MM.1S (cell line): ENCODE results near the gene SYNE2.

Source experiments
- DNase-seq: peaks from one replicate; pipeline ENCODE4 v3.0.0-alpha.2; 2015
- H2AFZ ChIP-seq: fragments of 300-600 bp; sonication (generic); 2 replicates; pipeline ENCODE4 v1.6.0; 2016; ENCODE audit warnings: antibody characterized with exemption, low read length
- H3F3A ChIP-seq: fragments of 300-600 bp; sonication (generic); 2 replicates; pipeline ENCODE4 v1.6.1; 2016; ENCODE audit warnings: mild to moderate bottlenecking, antibody characterized with exemption, low read length, moderate library complexity, mixed read lengths; ENCODE audit not compliant: insufficient read depth
- H3K27ac ChIP-seq: fragments of 300-600 bp; sonication (generic); 2 replicates; pipeline ENCODE4 v1.5.1; 2016; ENCODE audit warnings: mild to moderate bottlenecking, low read length
- H3K27me3 ChIP-seq: fragments of 300-600 bp; sonication (generic); replicated peaks from 2 replicates; pipeline ENCODE4 v1.6.0; 2016; ENCODE audit warnings: low read length; ENCODE audit not compliant: insufficient read depth
- H3K36me3 ChIP-seq: fragments of 300-600 bp; sonication (generic); replicated peaks from 2 replicates; pipeline ENCODE4 v1.6.1; 2016; ENCODE audit warnings: mild to moderate bottlenecking, low read length, mixed read lengths; ENCODE audit not compliant: insufficient read depth
- H3K4me1 ChIP-seq: fragments of 300-600 bp; sonication (generic); 2 replicates; pipeline ENCODE4 v1.6.1; 2016; ENCODE audit warnings: low read length, mixed read lengths
- H3K4me2 ChIP-seq: fragments of 300-600 bp; sonication (generic); 2 replicates; pipeline ENCODE4 v1.6.0; 2016; ENCODE audit warnings: low read depth, low read length
- H3K4me3 ChIP-seq: fragments of 300-600 bp; sonication (generic); 2 replicates; pipeline ENCODE4 v1.5.1; 2016; ENCODE audit warnings: low read length, mixed read lengths
- H3K79me2 ChIP-seq: fragments of 300-600 bp; sonication (generic); 2 replicates; pipeline ENCODE4 v1.6.1; 2016; ENCODE audit warnings: mixed run types, low read length, mixed read lengths
- H3K9ac ChIP-seq: fragments of 300-600 bp; sonication (generic); 2 replicates; pipeline ENCODE4 v1.6.1; 2016; ENCODE audit warnings: low read length, mixed read lengths
- H3K9me2 ChIP-seq: fragments of 300-600 bp; sonication (generic); replicated peaks from 2 replicates; pipeline ENCODE4 v1.6.1; 2016; ENCODE audit warnings: mild to moderate bottlenecking, low read length, mixed read lengths; ENCODE audit not compliant: insufficient read depth
- H3K9me3 ChIP-seq: fragments of 300-600 bp; sonication (generic); replicated peaks from 2 replicates; pipeline ENCODE4 v1.6.1; 2016; ENCODE audit warnings: mild to moderate bottlenecking, low read length, mixed read lengths; ENCODE audit not compliant: insufficient read depth
- H4K20me1 ChIP-seq: fragments of 300-600 bp; sonication (generic); 2 replicates; pipeline ENCODE4 v1.6.1; 2016; ENCODE audit warnings: mild to moderate bottlenecking, low read length, moderate library complexity, mixed read lengths; ENCODE audit not compliant: insufficient read depth
- EZH2 ChIP-seq: fragments of 300-600 bp; sonication (generic); optimal IDR thresholded peaks from 2 replicates; pipeline ENCODE3; 2017; ENCODE audit warnings: low read depth, mild to moderate bottlenecking, antibody characterized with exemption, low read length, mixed read lengths
- EZH2phosphoT487 ChIP-seq: fragments of 300-600 bp; sonication (generic); IDR thresholded peaks from 2 replicates; pipeline ENCODE4 v1.6.1; 2018; ENCODE audit warnings: antibody characterized with exemption, low read length
- TF ChIP-seq, protein P1 (sequence below): fragments of 300-600 bp; sonication (generic); IDR thresholded peaks from 2 replicates; pipeline ENCODE4 v1.5.1; 2016; ENCODE audit warnings: antibody characterized with exemption, low read length, mixed read lengths

The SYNE2 gene

DNA sequence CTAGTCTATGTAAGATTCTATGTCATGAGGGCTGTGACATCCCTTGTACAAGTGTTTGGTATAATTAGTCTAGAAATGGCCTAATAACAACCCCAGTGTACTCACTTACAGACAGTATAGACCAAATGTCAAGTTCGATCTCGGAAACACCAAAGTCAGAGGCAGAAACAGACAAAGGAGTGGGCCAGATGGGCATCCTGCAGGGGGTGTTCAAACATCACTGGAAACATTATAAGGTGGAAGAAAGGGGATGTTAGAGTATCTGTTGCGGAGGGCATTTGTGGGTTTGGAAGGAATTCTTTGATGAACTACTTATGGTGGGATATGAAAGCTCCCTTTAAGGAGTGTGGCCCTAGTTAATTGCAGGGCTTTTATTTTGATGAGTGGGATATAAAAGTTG, 306.8 kb downstream of the SYNE2 start:
- H3K4me2 ChIP-seq, result no peak overlapping the region
- no peaks in the 10 kb centered on the region for H3K4me1 ChIP-seq
- DNase-seq, result no peak
- H3K79me2 ChIP-seq, result no peaks in the 10 kb centered on the region
- H3K9me2 ChIP-seq, result no peaks in the 10 kb centered on the region
- H2AFZ ChIP-seq, result no peak overlapping the region
- H3K27ac ChIP-seq, result no peak overlapping the region
- no peaks in the 10 kb centered on the region for H3K9me3 ChIP-seq
- H4K20me1 ChIP-seq, result no peaks in the 10 kb centered on the region
- H3F3A ChIP-seq, result no peaks in the 10 kb centered on the region
- no peak overlapping the region for H3K9ac ChIP-seq
- TF ChIP-seq, protein P1, sequence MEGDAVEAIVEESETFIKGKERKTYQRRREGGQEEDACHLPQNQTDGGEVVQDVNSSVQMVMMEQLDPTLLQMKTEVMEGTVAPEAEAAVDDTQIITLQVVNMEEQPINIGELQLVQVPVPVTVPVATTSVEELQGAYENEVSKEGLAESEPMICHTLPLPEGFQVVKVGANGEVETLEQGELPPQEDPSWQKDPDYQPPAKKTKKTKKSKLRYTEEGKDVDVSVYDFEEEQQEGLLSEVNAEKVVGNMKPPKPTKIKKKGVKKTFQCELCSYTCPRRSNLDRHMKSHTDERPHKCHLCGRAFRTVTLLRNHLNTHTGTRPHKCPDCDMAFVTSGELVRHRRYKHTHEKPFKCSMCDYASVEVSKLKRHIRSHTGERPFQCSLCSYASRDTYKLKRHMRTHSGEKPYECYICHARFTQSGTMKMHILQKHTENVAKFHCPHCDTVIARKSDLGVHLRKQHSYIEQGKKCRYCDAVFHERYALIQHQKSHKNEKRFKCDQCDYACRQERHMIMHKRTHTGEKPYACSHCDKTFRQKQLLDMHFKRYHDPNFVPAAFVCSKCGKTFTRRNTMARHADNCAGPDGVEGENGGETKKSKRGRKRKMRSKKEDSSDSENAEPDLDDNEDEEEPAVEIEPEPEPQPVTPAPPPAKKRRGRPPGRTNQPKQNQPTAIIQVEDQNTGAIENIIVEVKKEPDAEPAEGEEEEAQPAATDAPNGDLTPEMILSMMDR, result no peak
- TF ChIP-seq EZH2phosphoT487 (no peak), EZH2 (no peak)
- no peak overlapping the region for H3K4me3 ChIP-seq
- no peaks in the 10 kb centered on the region for H3K27me3 ChIP-seq
- H3K36me3 ChIP-seq, result no peaks in the 10 kb centered on the region

DNA sequence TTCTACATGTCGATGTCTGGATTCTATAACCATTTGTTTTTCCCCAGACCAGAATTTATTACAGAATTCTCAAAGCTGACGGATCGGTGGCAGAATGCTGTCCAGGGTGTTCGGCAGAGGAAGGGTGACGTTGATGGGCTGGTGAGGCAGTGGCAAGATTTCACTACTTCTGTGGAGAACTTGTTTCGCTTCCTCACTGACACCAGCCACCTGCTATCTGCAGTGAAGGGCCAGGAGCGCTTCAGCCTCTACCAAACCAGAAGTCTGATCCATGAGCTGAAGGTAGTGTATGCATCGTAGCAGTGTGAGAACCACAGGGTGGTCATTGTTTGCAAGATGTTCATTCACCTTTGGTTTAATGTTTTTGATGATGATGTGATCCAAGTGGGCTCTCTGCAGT, 317.4 kb downstream of the SYNE2 start:
- Histone ChIP-seq H3K4me1 (no peaks in the 10 kb centered on the region), H3K27me3 (no peaks in the 10 kb centered on the region), H3K4me2 (no peak overlapping the region), H4K20me1 (no peaks in the 10 kb centered on the region), H3K4me3 (no peak overlapping the region), H3K27ac (no peak overlapping the region), H3K9me2 (no peaks in the 10 kb centered on the region), H3K36me3 (no peaks in the 10 kb centered on the region), H3F3A (no peaks in the 10 kb centered on the region), H2AFZ (no peak overlapping the region), H3K9ac (no peak overlapping the region), H3K79me2 (no peaks in the 10 kb centered on the region), H3K9me3 (no peaks in the 10 kb centered on the region)
- DNase-seq, result no peak
- TF ChIP-seq EZH2 (no peak), EZH2phosphoT487 (no peak)
- TF ChIP-seq, protein P1, result no peak

DNA sequence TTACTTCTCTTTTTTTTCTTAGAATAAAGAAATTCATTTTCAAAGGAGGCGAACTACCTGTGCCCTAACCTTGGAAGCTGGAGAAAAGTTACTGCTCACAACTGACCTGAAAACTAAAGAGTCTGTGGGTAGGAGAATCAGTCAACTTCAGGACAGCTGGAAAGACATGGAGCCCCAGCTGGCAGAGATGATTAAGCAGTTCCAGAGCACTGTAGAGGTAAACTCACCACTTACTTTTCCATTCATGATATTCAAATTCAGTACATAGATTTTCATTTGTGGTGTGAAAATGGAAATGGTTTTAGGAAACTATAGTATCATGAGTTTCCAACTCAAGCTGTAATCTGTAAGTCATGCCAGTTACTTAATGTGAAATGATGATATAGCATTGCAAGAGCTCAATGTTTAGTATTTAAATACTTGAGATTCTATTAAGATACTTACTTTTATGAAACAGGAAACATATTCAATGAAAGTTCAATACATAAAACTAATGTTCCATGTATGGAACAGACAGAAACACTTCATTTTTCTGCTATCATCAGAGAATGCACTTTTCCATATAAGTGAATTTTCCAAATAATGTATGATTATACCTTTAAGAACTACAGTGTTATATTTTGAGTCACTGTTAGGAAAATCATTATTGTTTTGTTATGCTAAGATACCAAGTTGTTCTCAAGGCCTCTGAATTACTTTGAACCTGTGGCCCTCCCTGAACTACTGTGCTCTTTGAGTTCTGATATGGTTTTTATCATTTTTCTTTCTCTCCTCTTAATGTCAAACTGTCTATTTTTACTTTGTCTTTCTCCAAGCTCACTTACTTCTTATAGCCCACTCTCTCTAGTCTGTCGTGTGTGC, 322.3 kb downstream of the SYNE2 start:
- TF ChIP-seq EZH2phosphoT487 (no peak), EZH2 (no peak)
- TF ChIP-seq, protein P1, result no peak
- no peak overlapping the region for H3K9ac ChIP-seq
- no peak overlapping the region for H2AFZ ChIP-seq
- no peak for DNase-seq
- no peaks in the 10 kb centered on the region for H3K4me1 ChIP-seq
- no peaks in the 10 kb centered on the region for H3K9me3 ChIP-seq
- no peaks in the 10 kb centered on the region for H3F3A ChIP-seq
- H3K36me3 ChIP-seq, result no peaks in the 10 kb centered on the region
- no peaks in the 10 kb centered on the region for H3K79me2 ChIP-seq
- H3K4me2 ChIP-seq, result no peak overlapping the region
- no peak overlapping the region for H3K4me3 ChIP-seq
- no peaks in the 10 kb centered on the region for H3K27me3 ChIP-seq
- H3K27ac ChIP-seq, result no peak overlapping the region
- H4K20me1 ChIP-seq, result no peaks in the 10 kb centered on the region
- H3K9me2 ChIP-seq, result no peaks in the 10 kb centered on the region
